Panc1 (cell line): ENCODE measurements around the gene TRAF5. TPM values are rescaled to one million over a fixed set of nuclear protein-coding genes. Genes with fewer than 3 reads are reported as not detected.
"Not testable (repeated sequence)": the region's sequence is repeated elsewhere in the genome, so short reads cannot be mapped to it uniquely, and the experiment has no call there.

Experiments used
- ATAC-seq: fragments of 200-7000 bp; cut with Tn5 transposase; 2 replicates; pipeline ENCODE4 v1.9.1; 2020; ENCODE audit warnings: mild to moderate bottlenecking, moderate library complexity
- BruUV-seq: library from RNA; stranded (reverse); fragments of 400-500 nt; replicated peaks from 2 replicates; lab custom pipeline; 2021; lab: Mats Ljungman, UMichigan
- CTCF ChIA-PET: fragments of 300-600 bp; sonication (Branson Sonifier 250); formaldehyde crosslinking; loops from one replicate; lab custom pipeline; 2022; ENCODE audit warnings: antibody characterized with exemption; lab: Charles Lee
- POLR2A ChIA-PET: fragments of 300-600 bp; sonication (Branson Sonifier 250); formaldehyde crosslinking; loops from one replicate; lab custom pipeline; 2022; ENCODE audit warnings: antibody characterized with exemption; lab: Charles Lee
- DNase-seq: peaks from one replicate; pipeline ENCODE4 v3.0.0-alpha.2; 2010; ENCODE audit warnings: low read depth, low spot score
- H3K27ac ChIP-seq: 2 replicates; pipeline ENCODE4 v1.5.1; 2011; ENCODE audit warnings: mild to moderate bottlenecking, low read length, inconsistent platforms
- H3K27me3 ChIP-seq: fragments of 200-500 bp; sonication (Bioruptor generic); 2 replicates; pipeline ENCODE4 v1.6.0; 2014; ENCODE audit warnings: low read length, inconsistent platforms; ENCODE audit not compliant: control insufficient read depth, insufficient read depth
- H3K36me3 ChIP-seq: fragments of 200-500 bp; sonication (Bioruptor generic); 2 replicates; pipeline ENCODE4 v1.5.1; 2014; ENCODE audit warnings: inconsistent platforms, mild to moderate bottlenecking, low read length, moderate library complexity; ENCODE audit not compliant: control insufficient read depth, insufficient read depth
- H3K4me1 ChIP-seq: 2 replicates; pipeline ENCODE4 v1.5.1; 2011; ENCODE audit warnings: inconsistent platforms, mild to moderate bottlenecking, low read length, moderate library complexity; ENCODE audit not compliant: control insufficient read depth, insufficient read depth
- H3K4me3 ChIP-seq, 2 experiments: 2 replicates each; pipeline ENCODE4 v1.5.1; 2011 to 2012; ENCODE audit warnings: low read depth in 2 of 2, low read length in 2 of 2, mild to moderate bottlenecking in 2 of 2, inconsistent platforms in 1 of 2, moderate library complexity in 1 of 2
- H3K9me3 ChIP-seq: fragments of 200-500 bp; sonication (Bioruptor generic); 2 replicates; pipeline ENCODE4 v1.5.1; 2014; ENCODE audit warnings: low read depth, mild to moderate bottlenecking, inconsistent platforms, low read length, moderate library complexity; ENCODE audit not compliant: control insufficient read depth, insufficient read depth
- POLR2AphosphoS5 ChIP-seq: IDR thresholded peaks from 2 replicates; pipeline ENCODE4 v1.6.1; 2012; ENCODE audit warnings: mild to moderate bottlenecking, low read depth, low read length, moderate library complexity
- REST ChIP-seq, 2 experiments: IDR thresholded peaks; 2 replicates each; pipeline ENCODE4 v1.6.1; 2011 to 2012; ENCODE audit warnings: low read depth in 2 of 2, control low read depth in 1 of 2, low read length in 1 of 2, mild to moderate bottlenecking in 1 of 2, moderate library complexity in 1 of 2; ENCODE audit not compliant: insufficient read depth in 1 of 2
- SIN3A ChIP-seq: IDR thresholded peaks from 2 replicates; pipeline ENCODE4 v1.6.1; 2012; ENCODE audit warnings: low read depth, mild to moderate bottlenecking, low read length, moderate library complexity, borderline replicate concordance; ENCODE audit not compliant: insufficient read depth
- TCF7L2 ChIP-seq: IDR thresholded peaks from 2 replicates; pipeline ENCODE4 v1.6.1; 2011; ENCODE audit warnings: mild to moderate bottlenecking, low read depth, low read length, inconsistent platforms
- in situ Hi-C: cut with HindIII; loops from 2 replicates; pipeline ENCODE4 v1.10.0; 2016; ENCODE audit warnings: low sequenced_read_pairs, low pct_unique_long_range_greater_than_20kb
- intact Hi-C: fragments of 100-400 bp; cut with micrococcal nuclease; formaldehyde crosslinking; loops from one replicate; pipeline ENCODE4 v1.10.0; 2022; ENCODE audit not compliant: unreplicated experiment
- total RNA-seq: library from RNA; stranded (reverse); gene quantifications from one replicate; pipeline ENCODE4 v1.2.1, GENCODE V29; 2021; ENCODE audit not compliant: unreplicated experiment
- TF ChIP-seq, protein P1 (sequence below): fragments of 450-650 bp; IDR thresholded peaks from 2 replicates; pipeline ENCODE4 v1.5.1; 2017; ENCODE audit warnings: mild to moderate bottlenecking

The TRAF5 gene
- total RNA-seq, 1 experiment from 2014 or later, result 10.5 TPM

DNA sequence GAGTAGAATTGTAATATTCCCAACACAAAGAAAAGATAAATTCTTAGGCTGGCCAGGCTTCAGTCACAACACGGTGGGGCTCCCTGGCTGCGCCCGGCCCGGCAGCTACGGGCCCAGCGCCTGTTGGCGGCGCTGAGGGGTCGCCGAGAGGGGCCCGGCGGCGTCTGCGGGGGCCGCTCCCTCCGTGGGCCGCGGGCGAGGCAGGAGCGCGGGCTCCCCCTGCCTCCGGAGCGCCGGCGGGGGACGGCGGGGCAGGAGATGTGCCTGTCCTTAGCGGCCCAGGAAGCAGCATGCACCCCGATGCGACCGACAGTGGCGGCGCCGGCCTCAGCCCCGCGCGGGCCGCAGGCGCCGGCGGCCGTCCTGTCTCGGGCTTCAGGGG is 89.6 kb downstream of the TRAF5 start:
- H3K9me3 ChIP-seq, intact Hi-C loops, H3K36me3 ChIP-seq, CTCF ChIA-PET, POLR2A ChIA-PET, in situ Hi-C loops, H3K27me3 ChIP-seq, H3K4me1 ChIP-seq, DNase-seq, BruUV-seq: not testable (repeated sequence)
- TF ChIP-seq, protein P1, sequence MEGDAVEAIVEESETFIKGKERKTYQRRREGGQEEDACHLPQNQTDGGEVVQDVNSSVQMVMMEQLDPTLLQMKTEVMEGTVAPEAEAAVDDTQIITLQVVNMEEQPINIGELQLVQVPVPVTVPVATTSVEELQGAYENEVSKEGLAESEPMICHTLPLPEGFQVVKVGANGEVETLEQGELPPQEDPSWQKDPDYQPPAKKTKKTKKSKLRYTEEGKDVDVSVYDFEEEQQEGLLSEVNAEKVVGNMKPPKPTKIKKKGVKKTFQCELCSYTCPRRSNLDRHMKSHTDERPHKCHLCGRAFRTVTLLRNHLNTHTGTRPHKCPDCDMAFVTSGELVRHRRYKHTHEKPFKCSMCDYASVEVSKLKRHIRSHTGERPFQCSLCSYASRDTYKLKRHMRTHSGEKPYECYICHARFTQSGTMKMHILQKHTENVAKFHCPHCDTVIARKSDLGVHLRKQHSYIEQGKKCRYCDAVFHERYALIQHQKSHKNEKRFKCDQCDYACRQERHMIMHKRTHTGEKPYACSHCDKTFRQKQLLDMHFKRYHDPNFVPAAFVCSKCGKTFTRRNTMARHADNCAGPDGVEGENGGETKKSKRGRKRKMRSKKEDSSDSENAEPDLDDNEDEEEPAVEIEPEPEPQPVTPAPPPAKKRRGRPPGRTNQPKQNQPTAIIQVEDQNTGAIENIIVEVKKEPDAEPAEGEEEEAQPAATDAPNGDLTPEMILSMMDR, result peak; percentile 76
- peak overlapping the region; percentile 78 for H3K27ac ChIP-seq
- peak; percentile 90 for ATAC-seq
- H3K4me3 ChIP-seq, result peak overlapping the region; percentile 37 to 39

DNA sequence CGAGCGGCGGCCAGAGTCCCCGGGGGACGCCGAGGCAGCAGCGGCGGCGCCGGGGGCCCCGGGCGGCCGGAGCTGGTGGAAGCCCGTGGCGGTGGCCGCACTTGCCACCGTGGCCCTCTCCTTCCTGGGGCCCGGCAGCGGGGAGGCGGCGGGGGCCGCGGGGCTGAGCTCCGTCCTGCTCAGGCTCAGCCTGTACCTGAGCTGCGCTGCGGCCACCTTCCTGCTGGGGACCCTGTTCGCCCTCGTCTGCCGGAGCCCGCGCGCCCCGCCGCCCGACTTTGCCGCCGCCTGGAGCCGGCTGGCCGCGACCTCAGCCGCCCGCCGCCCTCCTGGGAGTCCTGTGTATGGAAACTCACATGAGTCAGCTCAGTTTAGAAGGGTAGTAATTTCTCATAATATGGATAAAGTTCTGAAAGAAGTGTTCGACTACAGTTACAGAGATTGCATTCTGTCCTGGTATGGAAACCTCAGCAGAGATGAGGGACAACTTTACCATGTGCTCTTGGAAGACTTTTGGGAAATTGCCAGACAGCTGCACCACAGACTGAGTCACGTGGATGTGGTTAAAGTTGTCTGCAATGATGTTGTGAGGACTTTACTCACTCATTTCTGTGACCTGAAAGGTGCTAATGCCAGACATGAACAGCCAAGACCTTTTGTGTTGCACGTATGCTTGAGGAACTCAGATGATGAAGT is 90.1 kb downstream of the TRAF5 start:
- H3K36me3 ChIP-seq, H3K4me1 ChIP-seq, POLR2A ChIA-PET, BruUV-seq, H3K9me3 ChIP-seq, H3K27me3 ChIP-seq, CTCF ChIA-PET, in situ Hi-C loops, intact Hi-C loops: not testable (repeated sequence)
- DNase-seq (peak; percentile 30), ATAC-seq (peak; percentile 93)
- peak overlapping the region; percentile 23 to 37 for H3K4me3 ChIP-seq
- H3K27ac ChIP-seq, result peak overlapping the region; percentile 61; the same call in 1 of the 2 replicates

DNA sequence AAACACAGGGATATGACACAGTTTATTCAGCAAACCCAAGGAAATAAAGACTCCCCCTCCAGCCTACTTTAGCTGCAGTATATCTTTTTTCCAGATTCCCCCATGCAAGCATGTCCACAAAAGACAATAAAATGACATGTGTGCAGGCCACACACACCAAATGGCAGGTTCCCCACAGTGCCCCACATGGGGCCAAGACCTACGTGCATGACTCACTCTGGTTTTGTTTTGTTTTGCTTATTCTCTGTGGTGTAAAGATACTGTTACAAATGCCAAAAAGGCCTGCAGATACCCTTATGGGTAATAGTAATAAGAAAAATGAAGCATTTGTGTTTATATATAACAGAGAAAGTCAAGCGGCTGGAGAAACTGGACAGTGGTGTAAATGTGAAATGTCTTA is 93.8 kb downstream of the TRAF5 start:
- H3K27me3 ChIP-seq, result no peaks in the 10 kb centered on the region
- TF ChIP-seq, protein P1, result no peak
- TF ChIP-seq SIN3A, result no peak
- TF ChIP-seq REST (IDR thresholded peaks at IDR 0.05; ENCODE audit: insufficient read depth in 1 of 2, low read depth in 2 of 2, low read length in 1 of 2), result no peak
- no peak for TF ChIP-seq POLR2AphosphoS5
- no peak for TF ChIP-seq TCF7L2
- ATAC-seq, result no peak
- no peak for DNase-seq
- in situ Hi-C loops (no loop called here), intact Hi-C loops (no loop called here)
- BruUV-seq, result no TSS peak
- peaks cover 10% of the 10 kb centered on the region for H3K4me1 ChIP-seq
- no peaks in the 10 kb centered on the region for H3K36me3 ChIP-seq
- no peaks in the 10 kb centered on the region for H3K9me3 ChIP-seq
- ChIA-PET CTCF (no interaction called here), POLR2A (no interaction called here)
- no peak overlapping the region for H3K27ac ChIP-seq
- no peak overlapping the region for H3K4me3 ChIP-seq
